ENCODE measurements around the gene PLXNB1. TPM values are rescaled to one million over a fixed set of nuclear protein-coding genes. Genes with fewer than 3 reads are reported as not detected.
A peak's percentile ranks its signal among the peaks of the same experiment; 100 is the strongest.

PLXNB1 gene
- total and polyA plus RNA-seq, 12 donors: 3.4 to 115 (median 13.7) TPM

- intact Hi-C loops (cut with DNase I): loop anchor here in 1 of 2 donors (5.0 kb wide), 1 partner anchor 33 kb away; the partner anchor contains the start of gene SHISA5
- peaks cover 44 to 77% of the 10 kb centered on the region in 2 donors for H3K4me1 ChIP-seq (replicated peaks in 1 of 2)
These were observed 39.4 kb upstream of the PLXNB1 start for GRCh38 chr3:48469046-48469915.

GRCh38 chr3:48468329-48468731 lies 38.4 kb upstream of the PLXNB1 start:
- 62 to 86% (median 72%) methylated on average over 1 to 8 of the region's 8 CpGs for WGBS, 4 donors
- peaks cover 40 to 73% of the 10 kb centered on the region in 2 donors for H3K4me1 ChIP-seq (replicated peaks in 1 of 2)
- no peaks in the 10 kb centered on the region for H3K9me3 ChIP-seq (replicated peaks in 1 of 3)
- peaks cover 0 to 33% of the 10 kb centered on the region in 2 donors for H3K36me3 ChIP-seq (replicated peaks in 1 of 2)
- peak overlapping the region in 2 of 5 donors; percentile 98 to 100 for H3K27ac ChIP-seq
- intact Hi-C loops (cut with DNase I): loop anchor here in 1 of 2 donors (5.0 kb wide), 1 partner anchor 34 kb away; the partner anchor contains the start of gene SHISA5
- TF ChIP-seq CTCF (IDR thresholded peaks at IDR 0.05) (no peak), POLR2A (IDR thresholded peaks at IDR 0.05) (no peak)
- H3K27me3 ChIP-seq: no peaks in the 10 kb centered on the region
- DNase-seq: peak in 2 of 7 donors; percentile 30 to 68
- no peak overlapping the region for H3K4me3 ChIP-seq

More at GRCh38 chr3:48469046-48469915, 39.4 kb upstream of the PLXNB1 start:
- peak overlapping the region in 2 of 5 donors; percentile 98 to 100 for H3K27ac ChIP-seq
- WGBS, 4 donors: 75 to 81% (median 76%) methylated on average over 18 to 29 of the region's 29 CpGs
- TF ChIP-seq CTCF (IDR thresholded peaks at IDR 0.05): no peak
- TF ChIP-seq POLR2A (IDR thresholded peaks at IDR 0.05): no peak
- no peaks in the 10 kb centered on the region for H3K9me3 ChIP-seq (replicated peaks in 1 of 3)
- DNase-seq: no peak
- no peaks in the 10 kb centered on the region for H3K27me3 ChIP-seq
- no peak overlapping the region for H3K4me3 ChIP-seq
- peaks cover 0 to 31% of the 10 kb centered on the region in 2 donors for H3K36me3 ChIP-seq (replicated peaks in 1 of 2)

GRCh38 chr3:48467473-48468267 lies 37.8 kb upstream of the PLXNB1 start:
- DNase-seq: no peak
- Histone ChIP-seq H3K9me3 (replicated peaks in 1 of 3) (no peaks in the 10 kb centered on the region), H3K4me3 (peak overlapping the region in 1 of 4 donors; percentile 72), H3K4me1 (replicated peaks in 1 of 2) (peaks cover 37 to 70% of the 10 kb centered on the region in 2 donors), H3K27ac (peak overlapping the region in 4 of 5 donors; percentile 29 to 100 (median 99)), H3K27me3 (no peaks in the 10 kb centered on the region), H3K36me3 (replicated peaks in 1 of 2) (peaks cover 0 to 33% of the 10 kb centered on the region in 2 donors)
- intact Hi-C loops (cut with DNase I): loop anchor here in 1 of 2 donors (5.0 kb wide), 1 partner anchor 35 kb away; the partner anchor contains the start of gene SHISA5
- 53 to 63% (median 59%) methylated on average over 5 to 7 of the region's 7 CpGs for WGBS, 4 donors
- TF ChIP-seq POLR2A (IDR thresholded peaks at IDR 0.05) (no peak), CTCF (IDR thresholded peaks at IDR 0.05) (no peak)

GRCh38 chr3:48467110-48467454 lies 37.2 kb upstream of the PLXNB1 start:
- Histone ChIP-seq H3K27me3 (no peaks in the 10 kb centered on the region), H3K4me1 (replicated peaks in 1 of 2) (peaks cover 33 to 67% of the 10 kb centered on the region in 2 donors), H3K9me3 (replicated peaks in 1 of 3) (no peaks in the 10 kb centered on the region), H3K36me3 (replicated peaks in 1 of 2) (peaks cover 0 to 33% of the 10 kb centered on the region in 2 donors), H3K27ac (peak overlapping the region; percentile 29 to 100 (median 99)), H3K4me3 (peak overlapping the region in 2 of 4 donors; percentile 50 to 72)
- 57 to 65% (median 62%) methylated on average over 1 to 9 of the region's 9 CpGs for WGBS, 4 donors
- intact Hi-C loops (cut with DNase I): loop anchor here in 1 of 2 donors (5.0 kb wide), 1 partner anchor 35 kb away; the partner anchor contains the start of gene SHISA5
- DNase-seq: no peak
- TF ChIP-seq CTCF (IDR thresholded peaks at IDR 0.05) (no peak), POLR2A (IDR thresholded peaks at IDR 0.05) (no peak)
